OCI-LY3 (cell line): ENCODE data around the gene S1PR4.

Source experiments
- CTCF ChIP-seq: fragments of 200-600, 300-600 bp; sonication (generic); IDR thresholded peaks from 2 replicates; pipeline ENCODE4 v1.5.1; 2014; ENCODE audit warnings: antibody characterized with exemption, low read length, low read depth
- EZH2phosphoT487 ChIP-seq: fragments of 200-600 bp; shearing (Covaris generic); IDR thresholded peaks from 2 replicates; pipeline ENCODE4 v1.6.1; 2018; ENCODE audit warnings: antibody characterized with exemption, mixed run types, low read depth

- TF ChIP-seq CTCF, result peak; percentile 62
- no peak for TF ChIP-seq EZH2phosphoT487
These were observed 31.9 kb downstream of the S1PR4 start for GRCh38 chr19:3210347-3211017.
